Kidney glomerular epithelial cell (primary cell): ENCODE results near the gene HAVCR2.

Source experiments
- DNase-seq: peaks from one replicate; lab custom pipeline; 2025; lab: John Stamatoyannopoulos, UW

The HAVCR2 gene

DNA sequence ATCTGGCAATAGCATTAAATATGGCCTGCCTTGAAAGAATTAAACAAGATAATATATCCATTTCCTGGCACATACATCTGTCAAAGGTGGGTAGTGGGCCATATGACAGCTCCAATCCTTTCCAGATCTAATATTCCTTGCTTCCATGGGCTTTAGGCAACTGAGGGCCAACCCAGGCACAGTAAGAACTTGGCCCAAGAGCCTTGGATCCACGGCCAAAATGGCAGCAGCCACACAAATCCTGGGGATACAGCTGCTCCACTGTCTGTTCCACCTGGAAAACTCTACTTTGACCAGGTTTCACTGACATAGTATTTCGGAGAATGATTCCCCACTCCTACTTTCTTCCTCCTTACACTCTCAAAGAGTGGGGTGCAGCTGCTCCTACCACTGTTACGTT is 63.2 kb downstream of the HAVCR2 start:
- no peak for DNase-seq

GRCh38 chr5:157038568-157039187 is 70.2 kb downstream of the HAVCR2 start:
- DNase-seq, result peak; percentile 91
